Activated T-helper 1 cell treated with Interleukin-2 at 50 U/mL for 16 hours (primary cell): ENCODE measurements around the gene CORO1A.
"Not testable (repeated sequence)": the region's sequence is repeated elsewhere in the genome, so short reads cannot be mapped to it uniquely, and the experiment has no call there.

Source experiments
- DNase-seq: peaks from one replicate; pipeline ENCODE4 v3.0.0-alpha.2; 2020; ENCODE audit warnings: low read depth

The CORO1A gene

DNA sequence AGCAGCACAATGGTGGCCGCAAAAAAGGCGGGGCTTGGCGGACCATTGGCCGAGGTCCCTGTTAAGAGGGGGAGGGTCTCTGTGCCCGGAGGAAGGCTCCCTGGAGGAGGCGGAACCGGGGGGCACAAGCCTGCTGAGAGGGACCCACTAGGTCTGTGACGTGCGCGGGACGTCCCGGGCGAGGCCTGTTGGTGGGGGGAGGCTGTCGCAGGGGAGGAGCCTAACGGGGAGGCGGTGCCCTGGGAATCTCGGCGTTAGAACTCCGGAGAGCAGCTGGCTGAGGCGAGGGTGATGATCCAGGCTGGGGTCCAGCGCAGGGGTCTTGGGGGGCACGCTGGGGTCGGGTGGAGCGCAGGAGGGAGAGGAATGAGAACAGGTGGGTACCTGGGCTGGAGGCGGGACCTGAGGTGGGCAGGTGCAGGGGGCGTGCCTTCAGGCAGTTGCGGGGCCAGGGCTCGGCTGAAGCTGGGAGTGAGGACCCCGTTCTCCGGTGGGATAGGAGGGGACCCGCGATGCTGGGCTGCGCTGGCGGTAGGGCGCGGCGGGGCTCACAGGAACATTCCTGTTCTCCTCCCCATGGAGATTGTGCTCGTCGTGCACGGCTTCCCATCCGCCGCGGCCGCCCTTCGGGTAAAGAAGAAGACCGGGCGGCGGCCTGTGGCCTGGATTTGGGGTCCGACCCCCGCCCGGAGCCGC lies 22.3 kb downstream of the CORO1A start:
- not testable (repeated sequence) for DNase-seq

DNA sequence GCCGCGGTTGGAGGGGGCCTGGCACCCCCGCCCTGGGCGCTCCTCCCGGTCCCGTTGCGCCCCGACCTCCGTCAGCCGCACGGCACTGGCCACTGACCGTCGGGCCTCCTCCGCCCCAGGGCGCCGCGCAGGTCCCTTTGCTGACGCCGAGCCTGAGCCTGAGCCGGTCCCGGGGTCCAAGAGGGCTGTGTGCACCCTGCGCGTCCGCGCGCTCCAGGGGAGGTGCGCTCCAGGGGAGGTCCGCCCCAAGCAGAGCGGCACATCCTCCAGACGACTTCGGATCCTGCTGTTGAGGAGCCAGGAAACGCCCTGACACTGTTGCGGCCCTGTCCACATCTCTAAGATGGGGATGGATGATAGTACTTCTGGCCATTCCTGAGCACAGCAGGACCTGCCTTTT lies 22.9 kb downstream of the CORO1A start:
- not testable (repeated sequence) for DNase-seq

DNA sequence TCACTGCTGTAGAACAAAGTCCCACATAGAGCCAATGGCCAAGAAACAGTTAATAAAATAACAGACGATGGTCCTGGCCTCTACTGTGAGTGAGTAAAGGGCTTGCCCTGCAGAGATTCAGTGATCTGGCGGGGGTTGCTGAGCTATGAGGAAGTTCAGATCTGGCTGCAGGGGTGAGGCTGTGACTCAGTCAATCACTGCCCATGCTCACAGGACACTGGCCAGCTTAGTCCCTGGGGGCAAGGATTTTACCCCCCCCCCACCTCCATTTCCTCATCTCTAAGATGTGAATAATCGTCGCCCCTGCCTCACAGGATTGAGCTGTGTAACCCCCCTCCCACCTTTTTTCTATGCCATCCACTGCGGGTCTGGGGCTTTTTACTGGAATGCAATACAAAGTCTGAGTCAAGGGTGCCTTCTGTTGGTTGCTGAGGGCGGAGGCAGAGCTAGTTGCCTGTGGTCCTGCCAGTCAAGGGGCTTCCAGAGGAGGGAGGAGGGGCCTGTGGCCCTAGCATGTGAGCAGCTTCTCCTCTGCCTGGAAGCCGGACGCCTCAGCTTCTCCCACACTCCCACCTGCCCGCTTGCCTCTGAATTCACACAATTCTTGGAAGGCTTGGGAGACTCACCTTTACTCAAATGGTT lies 23.8 kb downstream of the CORO1A start:
- DNase-seq = not testable (repeated sequence)

DNA sequence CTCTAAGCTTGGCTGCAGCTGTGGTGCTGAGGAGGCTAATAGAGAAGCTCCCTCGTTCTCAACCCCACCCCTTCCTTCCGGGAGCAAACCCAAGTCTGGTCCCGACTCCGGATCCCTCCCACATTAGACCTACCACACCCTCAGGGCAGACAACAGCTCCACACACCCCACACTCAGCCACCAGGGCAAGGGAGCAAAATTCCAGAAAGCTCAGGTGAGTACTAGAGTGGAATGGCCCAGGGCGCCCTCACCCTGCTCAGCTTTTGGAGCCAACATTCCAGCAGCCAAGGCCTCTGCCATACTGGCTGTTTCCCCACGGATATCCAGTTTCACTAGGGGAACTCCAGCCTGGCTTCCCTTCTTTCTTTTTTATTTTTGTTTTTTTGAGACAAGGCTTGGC lies 25.6 kb downstream of the CORO1A start:
- not testable (repeated sequence) for DNase-seq

DNA sequence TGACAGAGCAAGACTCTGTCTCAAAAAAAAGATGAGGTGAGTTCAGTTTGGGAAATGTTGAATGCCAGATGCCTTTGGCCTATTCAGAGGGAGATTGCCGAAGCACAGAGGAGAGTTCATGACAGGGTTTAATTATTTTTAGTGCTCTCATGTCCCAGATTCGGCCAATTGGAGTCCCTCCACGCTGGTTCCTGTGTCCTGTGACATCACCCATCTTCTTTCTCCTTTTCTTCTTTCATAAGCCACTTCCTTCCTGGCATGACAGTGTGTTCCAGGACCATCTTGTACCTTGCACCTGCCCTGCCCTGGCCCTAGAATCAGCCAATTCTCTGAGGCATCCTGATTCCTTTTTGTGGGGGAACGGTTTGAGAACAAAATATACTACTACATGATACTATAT lies 28.0 kb downstream of the CORO1A start:
- not testable (repeated sequence) for DNase-seq

DNA sequence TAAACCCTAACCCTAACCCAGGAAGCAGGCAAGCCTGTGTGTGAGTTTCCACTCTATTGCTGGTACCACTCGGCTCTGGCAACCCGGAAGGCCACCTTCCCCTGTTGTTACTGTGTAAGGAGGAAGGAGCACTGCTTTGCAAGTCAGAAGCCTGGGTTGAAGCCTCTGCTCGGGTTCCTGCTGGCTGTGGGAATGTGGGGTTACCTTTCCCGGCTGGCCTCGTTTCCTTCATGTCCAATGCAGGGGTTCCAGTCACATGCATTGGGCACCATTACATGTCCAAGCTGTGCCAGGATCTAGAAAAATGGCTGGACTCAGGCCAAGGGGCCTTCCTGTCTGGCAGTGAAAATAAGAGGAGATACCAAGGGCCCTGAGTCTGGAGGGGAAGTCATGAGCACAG lies 33.7 kb downstream of the CORO1A start:
- DNase-seq = not testable (repeated sequence)
